IPS DF 19.7 (cell line): ENCODE data around the gene IRF7.
"Not testable (repeated sequence)": the region's sequence is repeated elsewhere in the genome, so short reads cannot be mapped to it uniquely, and the experiment has no call there.

ENCODE experiments used
- DNase-seq: peaks from one replicate; pipeline ENCODE4 v3.0.0-alpha.2; 2013; ENCODE audit warnings: low read depth, low spot score

Gene IRF7

DNA sequence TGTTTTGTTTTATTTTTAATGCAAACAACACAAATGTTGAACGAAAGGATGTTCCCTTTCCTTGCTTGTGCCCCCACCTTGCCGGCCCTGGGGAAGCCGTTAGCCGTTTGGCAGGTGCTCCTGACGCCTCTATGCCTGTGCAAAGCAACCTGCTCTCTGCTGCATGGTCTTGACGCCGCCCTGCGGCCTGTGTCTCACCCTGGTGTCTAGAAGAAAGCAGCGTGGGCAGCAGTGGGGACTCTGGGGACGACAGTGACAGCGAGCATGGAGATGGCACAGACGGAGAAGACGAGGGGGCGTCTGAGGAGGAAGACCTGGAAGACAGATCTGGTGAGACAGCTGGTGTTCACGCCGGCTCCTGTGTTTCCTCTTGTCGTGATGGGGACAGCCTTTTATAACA, 34.0 kb downstream of the IRF7 start:
- DNase-seq = no peak

DNA sequence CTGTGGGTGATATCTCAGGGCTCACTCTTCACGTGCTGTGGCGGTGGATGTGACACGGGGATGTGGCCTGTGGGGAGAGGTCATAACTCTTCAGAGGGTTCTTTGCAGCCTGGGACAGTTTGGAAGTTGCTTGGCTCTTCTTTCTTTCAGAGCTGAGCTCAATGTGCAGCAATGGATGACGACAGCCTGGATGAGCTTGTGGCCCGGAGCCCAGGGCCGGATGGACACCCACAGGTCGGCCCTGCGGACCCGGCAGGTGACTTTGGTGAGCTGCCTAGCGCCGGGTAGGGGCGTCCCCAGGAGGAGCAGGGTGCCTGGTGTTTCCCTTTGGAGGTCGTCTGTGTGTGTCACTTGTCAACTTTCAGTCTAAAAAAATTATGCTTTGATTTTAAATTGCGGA, 34.4 kb downstream of the IRF7 start:
- DNase-seq = no peak

DNA sequence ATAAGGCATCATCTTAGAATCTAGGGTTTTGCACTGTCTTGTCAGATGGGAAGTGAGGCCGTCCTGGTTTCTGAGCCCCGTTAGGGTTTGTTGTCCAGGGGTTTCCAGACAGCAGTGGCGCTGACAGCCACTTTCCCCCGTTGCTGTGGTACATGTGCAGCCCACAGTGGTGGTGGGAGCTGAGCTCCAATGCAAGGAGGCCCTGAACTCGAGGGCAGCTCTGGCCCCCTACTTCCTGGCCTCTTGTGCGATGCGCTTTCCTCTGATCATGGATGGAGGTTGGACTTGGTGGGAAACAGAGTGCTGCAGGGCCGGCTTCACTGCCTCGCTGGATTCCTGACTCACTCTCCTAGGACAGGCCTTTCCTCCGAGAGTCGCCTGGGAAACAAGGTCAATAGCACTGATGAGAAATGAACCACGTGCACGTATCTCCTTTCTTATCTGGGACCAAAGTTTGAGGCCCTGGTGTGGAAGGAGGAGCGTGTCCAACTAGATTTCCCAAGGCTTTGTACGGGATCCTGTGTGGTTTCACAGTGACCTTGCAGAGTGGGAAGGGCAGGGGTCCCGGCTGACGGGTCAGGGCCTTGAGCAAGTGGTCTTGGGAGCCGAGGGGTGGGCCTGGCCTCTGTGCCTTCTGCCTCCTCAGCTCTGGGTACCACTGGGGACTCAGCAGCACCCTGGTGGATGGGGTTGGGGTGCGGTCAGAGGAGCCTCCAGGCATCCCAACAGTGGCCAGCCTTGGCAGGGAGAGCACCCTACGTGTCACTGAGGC, 35.7 kb downstream of the IRF7 start:
- DNase-seq = no peak

DNA sequence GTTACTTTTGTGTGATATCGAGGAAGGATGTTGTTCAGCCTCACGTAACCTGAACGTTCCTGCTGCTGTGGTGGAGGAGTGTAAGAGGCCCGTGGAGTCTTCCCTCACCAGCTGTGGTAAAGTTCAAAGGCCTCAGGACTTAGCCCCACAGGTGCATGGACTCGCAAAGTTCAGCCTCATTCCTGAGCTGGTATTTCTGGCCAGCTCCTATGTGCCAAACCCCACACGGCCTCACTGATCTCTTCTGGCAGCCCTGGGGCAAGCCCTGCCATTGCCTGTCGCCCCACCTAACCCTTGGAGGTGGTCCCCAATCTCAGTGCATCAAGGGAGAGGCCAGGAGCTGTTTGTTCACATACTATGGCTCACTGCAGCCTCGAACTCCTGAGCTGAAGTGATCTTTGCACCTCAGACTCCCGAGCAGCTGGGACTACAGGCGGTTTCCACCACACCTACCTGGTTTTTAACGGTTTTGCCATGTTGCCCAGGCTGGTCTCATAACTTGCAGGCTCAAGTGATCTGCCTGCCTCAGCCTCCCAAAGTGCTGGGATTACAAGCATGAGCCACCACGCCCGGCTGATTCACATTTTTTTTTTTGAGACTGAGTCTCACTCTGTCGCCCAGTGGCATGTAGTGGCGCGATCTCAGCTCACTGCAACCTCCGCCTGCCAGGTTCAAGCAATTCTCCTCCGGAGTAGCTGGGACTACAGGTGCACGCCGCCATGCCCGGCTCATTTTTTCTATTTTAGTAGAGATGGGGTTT, 37.3 kb downstream of the IRF7 start:
- DNase-seq = no peak

DNA sequence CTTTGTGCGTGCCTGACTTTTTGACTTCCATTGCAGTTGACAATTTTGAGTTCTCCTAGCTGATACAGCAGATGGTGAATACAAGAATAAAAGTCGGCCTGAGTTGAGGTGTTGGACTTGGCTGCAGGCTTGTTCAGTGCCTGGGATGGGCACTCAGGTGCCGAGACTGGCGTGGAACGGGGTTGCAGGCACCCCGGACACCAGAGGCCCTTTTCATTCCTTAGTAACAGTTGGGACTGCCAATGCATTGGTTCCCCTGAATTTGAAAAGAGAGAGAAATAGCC, 38.2 kb downstream of the IRF7 start:
- no peak for DNase-seq

DNA sequence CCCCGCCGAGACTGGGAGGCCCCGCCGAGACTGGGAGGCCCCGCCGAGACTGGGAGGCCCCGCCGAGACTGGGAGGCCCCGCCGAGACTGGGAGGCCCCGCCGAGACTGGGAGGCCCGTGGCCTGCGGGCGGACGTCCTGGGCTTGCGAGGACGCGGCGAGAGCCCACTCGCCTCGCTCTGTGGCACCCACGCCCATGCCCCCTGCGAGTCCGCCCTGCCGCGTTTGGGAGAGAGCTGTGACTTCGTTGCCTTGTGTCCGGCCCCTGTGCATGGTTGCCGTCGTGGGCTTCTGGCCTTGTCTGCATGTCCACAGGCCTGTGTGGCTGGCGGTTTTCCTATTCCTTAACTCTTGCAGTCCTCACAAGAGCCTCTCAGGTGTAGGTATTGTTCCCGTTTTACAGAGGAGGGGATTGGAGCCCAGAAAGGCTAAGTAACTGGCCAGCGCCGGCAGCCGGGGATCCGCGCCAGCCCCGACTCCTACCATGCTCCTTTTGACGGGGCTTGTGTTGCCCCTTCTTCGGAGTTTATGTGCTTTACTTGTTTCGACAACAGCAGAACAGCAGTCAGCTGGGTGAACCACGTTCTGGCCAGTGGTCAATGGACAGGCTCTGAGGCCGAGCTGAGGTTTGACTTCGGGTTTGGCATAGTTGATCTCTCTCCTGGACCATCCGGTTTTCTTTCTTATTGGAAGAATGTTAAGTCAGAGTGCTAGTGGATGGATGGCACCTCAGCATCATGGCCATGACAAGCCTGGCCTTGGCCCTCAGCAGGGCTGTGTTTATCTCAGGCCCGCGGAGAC, 38.7 kb downstream of the IRF7 start:
- DNase-seq = no peak

DNA sequence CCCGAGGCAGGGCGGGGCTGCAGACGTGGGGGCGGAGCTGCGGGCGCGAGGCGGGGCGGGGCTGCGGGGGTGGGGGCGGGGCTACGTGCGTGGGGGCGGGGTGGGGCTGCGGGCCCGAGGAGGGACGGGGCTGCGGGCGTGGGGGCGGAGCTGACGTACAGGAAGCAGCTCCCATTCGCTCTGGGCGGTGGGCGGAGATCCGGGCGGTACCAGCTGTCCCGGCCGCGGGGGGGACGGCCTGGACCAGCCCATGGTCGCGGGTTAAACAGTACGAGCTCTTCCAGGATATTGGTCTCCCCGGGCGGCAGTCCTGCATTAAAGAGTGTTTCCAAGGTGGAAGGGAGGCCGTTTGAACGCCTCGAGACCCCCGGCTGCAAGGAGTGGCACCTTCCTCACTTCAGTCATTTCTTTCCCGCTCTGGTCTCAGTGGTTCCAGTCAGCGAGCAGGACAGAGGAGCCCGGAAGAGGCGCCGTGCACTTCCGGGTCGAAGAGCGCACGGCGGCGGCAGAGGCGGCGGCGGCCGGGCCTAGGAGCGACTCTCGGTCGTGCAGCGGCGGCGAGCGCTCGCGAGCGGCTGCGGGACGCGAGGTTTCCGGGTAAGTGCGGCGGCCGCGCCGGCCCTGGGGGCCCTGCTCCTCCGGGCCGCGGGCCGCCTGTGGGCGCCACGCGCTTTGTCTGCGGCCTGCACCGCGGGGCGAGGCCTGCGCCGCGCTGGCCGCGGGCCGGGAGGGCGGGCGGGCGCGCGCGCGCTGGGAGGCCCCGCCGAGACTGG, 39.6 kb downstream of the IRF7 start, which contains the start of gene PHRF1:
PHRF1 (plus strand) TSS at position 475 of the 773 bp plus-strand sequence. CDS start 5,043 bp downstream, outside the sequence.
- DNase-seq = no peak

DNA sequence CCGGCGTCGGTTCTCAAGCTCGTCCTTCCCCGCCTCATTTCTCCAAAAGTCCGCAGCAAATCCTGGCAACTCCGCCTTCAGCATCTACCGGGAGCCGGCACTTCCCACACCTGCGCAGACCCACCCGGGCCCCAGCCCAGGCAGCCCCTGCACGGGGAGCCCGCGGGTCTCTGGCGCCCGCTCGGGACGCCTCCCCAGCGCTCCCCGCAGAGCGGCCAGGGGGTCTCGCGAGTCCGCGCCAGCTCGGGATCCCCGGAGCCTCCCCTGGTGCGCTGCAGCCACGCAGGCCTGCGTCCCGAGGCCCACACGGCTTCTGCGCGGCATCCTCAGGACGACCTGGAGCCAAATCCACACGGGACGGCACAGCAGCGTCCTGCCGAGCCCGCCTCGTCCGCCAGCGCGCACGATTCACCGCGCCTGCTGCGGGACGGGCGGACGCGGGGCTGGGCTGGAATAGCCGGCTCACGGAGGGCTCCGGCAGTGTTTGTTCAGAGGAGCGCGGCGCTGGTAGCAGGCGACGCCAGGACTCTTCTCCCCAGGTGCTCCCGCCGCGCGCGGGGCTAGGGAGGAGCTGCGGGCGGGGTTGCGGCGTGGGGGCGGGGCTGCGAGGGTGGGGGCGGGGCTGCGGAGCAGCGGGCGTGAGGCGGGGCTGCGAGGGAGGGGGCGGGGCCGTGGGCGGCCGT, 40.3 kb downstream of the IRF7 start:
- DNase-seq = no peak

DNA sequence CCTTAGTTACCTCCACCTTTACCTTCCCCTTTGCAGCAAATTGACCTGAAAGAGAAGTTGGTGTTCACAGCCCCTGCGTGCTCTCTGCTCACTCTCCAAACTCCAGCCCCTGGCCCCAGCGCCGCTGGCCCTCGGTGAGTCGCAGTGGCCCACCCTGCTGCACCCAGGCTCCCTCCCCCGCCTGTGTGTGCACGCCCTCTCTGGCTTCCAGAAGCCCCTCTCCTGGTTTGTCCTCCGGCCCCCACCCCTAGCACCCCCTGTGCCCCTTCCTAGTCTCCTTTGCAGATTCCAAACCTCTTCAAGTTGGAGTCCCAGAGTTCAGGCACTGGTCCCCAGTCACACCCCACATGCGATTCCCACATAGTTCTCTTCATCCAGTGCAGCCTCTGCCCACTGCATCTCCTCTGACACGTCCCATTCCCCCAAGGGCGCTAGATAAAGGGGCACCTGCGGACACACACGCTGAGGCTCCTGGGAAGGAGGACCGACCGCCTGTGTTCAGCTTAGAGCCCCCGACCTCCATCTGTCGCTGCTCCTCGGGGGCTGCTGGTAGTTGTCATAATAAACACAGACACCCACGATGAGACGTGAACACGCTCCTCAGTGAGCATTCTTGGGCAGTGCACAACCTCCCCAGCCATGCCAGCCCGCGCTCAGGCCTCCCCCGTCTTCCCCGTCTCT, 41.0 kb downstream of the IRF7 start:
- DNase-seq = no peak

DNA sequence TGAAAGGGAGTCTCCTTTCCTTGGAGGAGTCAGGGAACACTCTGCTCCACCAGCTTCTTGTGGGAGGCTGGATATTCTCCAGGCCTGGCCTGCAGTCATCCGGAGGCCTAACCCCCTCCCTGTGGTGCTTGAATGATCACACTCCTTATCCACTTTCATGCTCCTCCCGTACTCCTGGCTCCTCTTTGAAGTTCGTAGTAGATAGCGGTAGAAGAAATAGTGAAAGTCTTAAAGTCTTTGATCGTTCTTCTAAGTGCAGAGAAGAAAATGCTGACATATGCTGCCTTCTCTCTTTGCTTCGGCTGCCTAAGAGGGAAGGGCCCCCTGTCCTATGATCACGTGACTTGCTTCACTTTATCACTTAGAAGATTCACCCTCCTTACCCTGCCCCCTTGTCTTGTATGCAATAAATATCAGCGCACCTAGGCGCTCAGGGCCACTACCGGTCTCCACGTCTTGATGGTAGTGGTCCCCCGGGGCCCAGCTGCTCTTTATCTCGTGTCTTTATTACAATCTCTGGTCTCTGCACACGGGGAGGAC, 41.6 kb downstream of the IRF7 start:
- not testable (repeated sequence) for DNase-seq

DNA sequence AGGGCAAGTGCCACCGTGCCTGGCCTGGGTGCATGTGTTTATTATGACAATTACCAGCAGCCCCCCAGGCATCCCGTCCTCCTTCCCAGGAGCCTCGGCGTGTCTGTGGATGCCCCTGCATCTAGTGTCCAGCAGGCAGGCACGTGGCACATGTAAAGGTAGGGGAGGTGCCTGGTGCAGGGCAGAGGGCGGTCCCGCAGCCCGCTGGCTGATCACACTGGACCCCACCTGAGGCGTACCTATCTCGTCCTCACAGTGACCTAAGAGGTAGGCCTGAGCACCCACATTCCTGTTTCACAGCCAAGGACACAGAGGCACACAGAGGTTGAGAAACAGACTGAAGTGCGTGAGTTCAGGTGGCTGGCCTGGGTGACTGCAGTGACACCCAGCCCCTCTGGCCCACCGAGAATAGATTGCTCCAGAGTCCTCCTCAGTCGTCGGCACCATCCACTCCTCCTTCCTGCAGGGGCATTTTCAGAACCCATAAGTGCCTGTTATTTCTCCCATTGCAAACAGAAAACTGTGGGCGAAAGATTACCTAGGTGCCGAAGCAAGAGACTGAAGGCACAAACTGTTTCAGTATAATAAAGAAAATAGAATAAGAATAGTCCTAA, 42.5 kb downstream of the IRF7 start:
- no peak for DNase-seq

DNA sequence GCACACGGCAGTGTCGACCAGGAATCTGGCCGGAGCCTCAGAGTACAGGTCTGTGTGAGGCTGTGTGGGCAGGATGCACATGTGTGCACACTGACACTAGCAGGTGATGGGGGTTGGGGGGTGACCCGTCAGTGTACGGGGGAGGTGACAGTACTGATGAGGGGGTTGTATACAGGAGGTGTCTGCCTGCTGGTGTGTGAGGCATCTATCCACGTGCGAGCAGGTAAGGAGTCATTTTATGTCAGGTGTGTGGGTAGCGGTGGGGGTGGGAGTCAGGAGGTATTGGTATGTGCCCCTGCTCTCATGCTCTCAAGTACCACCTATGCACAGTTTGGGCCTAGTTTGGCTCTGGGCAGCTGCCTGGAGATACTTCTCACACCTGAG, 44.0 kb downstream of the IRF7 start:
- no peak for DNase-seq

DNA sequence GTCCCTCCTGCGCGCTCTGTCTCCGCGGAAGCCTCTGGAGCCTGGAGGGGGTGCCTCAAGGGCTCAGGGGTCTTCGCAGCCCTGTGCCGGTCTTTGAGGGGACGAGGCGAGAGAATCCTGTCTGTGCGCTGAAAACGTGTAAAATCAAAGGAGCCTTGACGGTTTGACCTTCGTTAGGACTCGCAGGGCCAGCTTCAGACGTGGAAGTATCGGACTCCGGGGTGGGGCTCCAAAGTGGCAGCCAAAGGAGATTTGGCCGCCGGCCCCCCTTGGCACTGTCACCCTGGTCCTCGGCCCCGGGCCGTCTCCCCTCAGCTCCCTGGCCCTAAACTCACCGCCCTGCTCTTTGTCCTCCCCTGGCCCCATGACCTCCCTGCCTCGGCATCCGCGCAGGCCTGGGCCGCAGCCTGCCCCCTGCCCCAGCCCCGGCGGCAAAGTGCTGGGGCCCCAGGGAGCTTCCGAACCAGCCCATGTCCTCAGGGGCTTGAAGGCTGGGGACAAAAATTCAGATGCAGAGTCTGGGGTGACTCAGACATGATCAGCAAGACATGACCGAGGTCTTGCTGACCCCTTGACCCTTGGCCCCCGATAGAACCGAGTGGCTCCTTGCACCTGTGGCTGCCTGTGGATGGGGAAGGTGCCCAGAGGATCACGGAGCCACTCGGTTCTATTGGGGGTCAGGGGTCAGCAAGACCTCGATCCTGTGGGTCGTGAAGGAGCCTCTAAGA, 46.4 kb downstream of the IRF7 start:
- DNase-seq = no peak

DNA sequence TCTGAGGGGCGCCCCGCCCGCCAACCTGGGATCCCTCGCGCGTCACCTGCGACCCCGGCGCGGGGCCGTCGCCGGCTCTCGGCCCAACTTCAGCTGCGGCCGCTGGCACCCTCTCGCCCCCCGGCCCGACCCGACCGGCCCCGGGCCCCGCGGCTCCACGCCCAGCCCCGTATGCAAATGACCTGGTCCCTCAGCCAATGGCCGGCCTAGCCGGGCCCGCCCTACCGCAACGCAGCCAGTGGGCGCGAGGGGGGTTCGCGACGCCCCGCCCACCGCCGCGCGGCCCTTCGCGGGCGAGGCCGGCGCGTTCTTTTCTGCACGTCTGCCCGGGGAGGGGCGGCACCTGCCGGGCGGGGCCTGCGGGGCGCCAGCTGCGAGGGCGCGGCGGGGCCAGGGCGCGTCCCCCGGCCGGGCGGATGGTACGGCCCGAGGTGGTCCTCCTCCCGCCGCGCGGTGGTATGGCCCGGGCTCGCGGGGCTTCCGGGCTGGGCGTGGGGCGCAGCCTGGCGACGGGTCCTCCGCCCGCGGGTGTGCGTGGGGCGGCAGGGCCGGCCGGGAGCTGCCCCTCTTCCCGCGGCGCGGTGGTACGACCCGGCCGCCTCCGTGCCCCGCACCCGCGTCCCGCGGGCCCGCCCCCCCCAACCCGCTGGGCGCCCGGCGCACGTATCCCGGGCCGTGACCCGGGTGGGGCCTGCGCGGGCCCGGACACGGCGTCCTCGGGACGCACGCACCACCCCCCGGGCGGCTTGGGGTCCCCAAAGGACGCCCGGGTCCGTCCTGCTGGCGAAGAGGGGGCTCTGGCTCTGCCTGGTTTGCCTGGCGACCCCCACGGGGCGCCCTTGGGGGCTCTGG, 47.2 kb downstream of the IRF7 start:
- no peak for DNase-seq

DNA sequence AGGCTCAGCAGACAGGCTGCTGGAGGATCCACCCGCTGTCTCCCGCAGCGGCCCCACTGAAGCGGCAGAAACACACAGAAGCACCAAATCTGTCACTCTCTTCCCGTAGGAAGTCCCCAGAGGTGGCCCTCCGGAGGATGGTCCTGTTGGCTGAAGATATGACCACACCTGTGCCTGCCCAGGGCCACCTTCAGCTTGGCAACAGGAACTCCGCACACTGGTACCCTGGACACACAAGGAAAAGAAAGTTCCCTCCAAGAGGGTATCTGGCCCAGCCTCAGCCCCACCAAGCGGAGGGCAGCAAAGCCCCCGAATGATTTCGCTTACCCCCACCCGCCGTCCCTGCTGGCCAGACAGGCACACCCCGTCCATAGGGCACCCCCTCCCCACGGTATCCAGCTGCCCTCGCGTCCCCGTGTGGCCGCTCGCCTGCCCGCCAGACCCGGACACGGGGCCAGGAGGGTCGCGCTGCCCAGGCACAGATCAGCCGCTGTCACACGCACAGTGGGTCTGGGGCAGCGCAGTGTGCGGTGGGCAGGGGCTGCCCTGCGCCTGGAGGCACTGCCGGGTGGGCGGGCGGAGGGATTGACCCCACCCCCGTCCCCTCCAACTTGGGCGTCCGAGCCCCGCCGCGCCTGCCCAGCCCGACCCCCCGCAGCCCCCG, 48.0 kb downstream of the IRF7 start:
- DNase-seq = no peak

DNA sequence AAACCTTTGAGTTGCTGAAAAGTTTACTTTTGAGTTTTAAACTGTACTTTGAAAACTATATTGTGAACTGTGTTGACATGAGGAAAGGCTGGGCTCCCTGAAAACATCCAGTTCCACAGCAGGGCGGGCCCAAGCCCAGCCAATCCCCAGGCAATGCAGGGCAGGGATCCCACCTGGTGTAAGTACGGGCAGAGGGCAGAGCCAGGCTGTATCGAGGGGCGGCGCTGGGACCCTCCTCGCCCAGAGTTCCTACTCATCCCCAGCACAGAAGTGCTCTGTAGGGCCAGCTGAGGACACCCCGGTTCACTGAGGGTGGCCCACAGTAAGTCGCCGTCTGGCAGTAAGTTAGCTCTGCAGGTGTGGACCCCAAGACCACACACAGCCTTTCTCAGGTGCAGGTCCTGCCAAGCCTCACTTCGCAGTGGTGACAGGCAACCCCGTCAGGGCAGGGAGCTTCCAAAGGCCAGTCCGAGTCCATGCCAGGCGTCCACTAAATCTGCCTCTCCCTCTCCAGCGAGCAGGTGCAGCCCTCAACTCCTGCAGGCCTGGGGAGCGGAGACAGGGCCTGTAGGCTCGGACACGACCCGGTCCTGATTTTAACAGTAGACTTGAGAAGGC, 48.6 kb downstream of the IRF7 start:
- DNase-seq = no peak

DNA sequence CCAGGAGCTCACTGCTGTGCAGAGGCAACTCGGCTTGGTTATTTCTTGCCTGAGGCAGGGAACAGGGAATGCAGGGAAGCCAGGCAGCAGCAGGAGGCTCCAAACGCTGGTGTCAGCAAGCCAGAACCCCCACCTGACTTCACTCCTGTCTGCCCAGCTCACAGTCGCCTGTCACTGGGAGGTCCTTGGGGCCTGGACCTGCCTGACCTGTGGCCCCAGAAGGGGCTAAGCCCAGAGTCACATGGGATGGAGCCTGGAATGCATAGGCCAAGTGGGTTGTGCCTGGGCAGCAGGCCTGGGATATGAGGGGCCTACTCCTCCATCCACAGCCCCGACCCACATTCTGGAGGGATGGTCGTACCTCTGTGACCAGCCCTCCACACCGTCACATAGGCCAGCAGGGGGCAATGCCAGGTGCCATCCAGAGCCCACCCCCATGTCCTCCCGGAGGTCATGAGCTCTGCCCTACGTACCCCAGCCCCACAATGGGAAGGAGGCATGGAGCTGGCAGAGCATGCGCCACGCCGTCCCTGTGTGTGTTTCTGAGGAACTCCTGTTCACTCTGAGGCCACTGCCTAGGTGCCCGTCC, 49.7 kb downstream of the IRF7 start:
- no peak for DNase-seq
